Endothelial cell of umbilical vein (primary cell): ENCODE results near the gene DNAAF5. TPM values are rescaled to one million over a fixed set of nuclear protein-coding genes. Genes with fewer than 3 reads are reported as not detected.

Experiments used
- BruUV-seq: library from RNA; stranded (reverse); fragments of 400-500 nt; replicated peaks from 2 replicates; lab custom pipeline; 2021; lab: Mats Ljungman, UMichigan
- CTCF ChIA-PET: fragments of 300-600, 350-600 bp; sonication (Branson Sonifier 250); formaldehyde crosslinking; loops from one replicate; lab custom pipeline; 2021; ENCODE audit warnings: antibody characterized with exemption, inconsistent platforms; lab: Charles Lee
- POLR2A ChIA-PET: fragments of 300-600, 350-600 bp; sonication (Branson Sonifier 250); formaldehyde crosslinking; loops from one replicate; lab custom pipeline; 2021; ENCODE audit warnings: antibody characterized with exemption, inconsistent platforms; lab: Charles Lee
- DNase-seq: peaks from one replicate; pipeline ENCODE4 v3.0.0-alpha.2; 2011; ENCODE audit warnings: low read depth, low spot score
- FAIRE-seq: peaks from 2 replicates; lab custom pipeline; 2011; peaks lifted over from hg19 to GRCh38; lab: Jason Lieb, UNC
- H2AFZ ChIP-seq: 2 replicates; pipeline ENCODE4 v1.6.0; 2012; ENCODE audit warnings: low read depth, low read length, control low read depth, inconsistent platforms
- H3K27ac ChIP-seq: 2 replicates; pipeline ENCODE4 v1.5.1; 2011; ENCODE audit warnings: low read depth, mild to moderate bottlenecking, control low read depth, low read length, moderate library complexity; ENCODE audit not compliant: insufficient read depth
- H3K27me3 ChIP-seq, 2 experiments: 2 replicates each; pipeline versions ENCODE4 v1.6.0 to v1.6.1; 2011; ENCODE audit warnings: low read length in 2 of 2, mixed read lengths in 1 of 2; ENCODE audit not compliant: control insufficient read depth in 2 of 2, insufficient read depth in 2 of 2
- H3K36me3 ChIP-seq, 2 experiments: 2 replicates in 1 of 2; 3 replicates in 1 of 2; pipeline ENCODE4 v1.5.1; 2011; ENCODE audit warnings: low read length in 2 of 2, mild to moderate bottlenecking in 1 of 2, moderate library complexity in 1 of 2; ENCODE audit not compliant: control insufficient read depth in 2 of 2, insufficient read depth in 2 of 2; ENCODE audit errors: extremely low read depth in 1 of 2
- H3K4me1 ChIP-seq: 3 replicates; pipeline ENCODE4 v1.5.1; 2011; ENCODE audit warnings: mild to moderate bottlenecking, low read length; ENCODE audit not compliant: control insufficient read depth, insufficient read depth; ENCODE audit errors: extremely low read depth
- H3K4me2 ChIP-seq: 2 replicates; pipeline ENCODE4 v1.6.1; 2011; ENCODE audit warnings: low read length, control low read depth, mixed read lengths; ENCODE audit not compliant: insufficient read depth
- H3K4me3 ChIP-seq, 3 experiments: fragments of 200-600 bp in 1 of 3; sonication (generic), shearing (Covaris generic) in 1 of 3; replicated peaks in 1 of 3; 2 replicates each; pipeline ENCODE4 v1.5.1; 2011 to 2016; ENCODE audit warnings: control low read depth in 3 of 3, low read length in 3 of 3, mild to moderate bottlenecking in 2 of 3, inconsistent platforms in 1 of 3, low read depth in 1 of 3, moderate library complexity in 1 of 3; ENCODE audit not compliant: insufficient read depth in 1 of 3
- H3K79me2 ChIP-seq: 2 replicates; pipeline ENCODE4 v1.6.0; 2012; ENCODE audit warnings: low read length, inconsistent platforms; ENCODE audit not compliant: control insufficient read depth, insufficient read depth
- H3K9ac ChIP-seq: replicated peaks from 2 replicates; pipeline ENCODE3; 2011; ENCODE audit warnings: low read length, control low read depth; ENCODE audit not compliant: insufficient read depth; ENCODE audit errors: extremely low read depth
- H3K9me1 ChIP-seq: replicated peaks from 3 replicates; pipeline ENCODE4 v1.6.0; 2011; ENCODE audit warnings: mild to moderate bottlenecking, low read length; ENCODE audit not compliant: control insufficient read depth, insufficient read depth; ENCODE audit errors: extremely low read depth
- H3K9me3 ChIP-seq: replicated peaks from 2 replicates; pipeline ENCODE4 v1.5.1; 2012; ENCODE audit warnings: low read length, inconsistent platforms; ENCODE audit not compliant: control insufficient read depth, insufficient read depth
- H4K20me1 ChIP-seq: replicated peaks from 2 replicates; pipeline ENCODE3; 2011; ENCODE audit warnings: mild to moderate bottlenecking, low read length; ENCODE audit not compliant: control insufficient read depth, insufficient read depth; ENCODE audit errors: extremely low read depth
- EZH2 ChIP-seq: IDR thresholded peaks from 2 replicates; pipeline ENCODE4 v1.6.1; 2012; ENCODE audit warnings: borderline replicate concordance, low read depth, mild to moderate bottlenecking, moderate library complexity, low read length, inconsistent platforms; ENCODE audit not compliant: severe bottlenecking
- FOS ChIP-seq: IDR thresholded peaks from 2 replicates; pipeline ENCODE4 v1.6.1; 2011; ENCODE audit warnings: mild to moderate bottlenecking, low read length, moderate library complexity, borderline replicate concordance; ENCODE audit not compliant: insufficient read depth
- GATA2 ChIP-seq: IDR thresholded peaks from 2 replicates; pipeline ENCODE4 v1.7.0; 2011; ENCODE audit warnings: low read depth, mild to moderate bottlenecking, moderate library complexity, mixed read lengths, low read length; ENCODE audit not compliant: insufficient read length, insufficient read depth
- JUN ChIP-seq: IDR thresholded peaks from 2 replicates; pipeline ENCODE4 v1.6.1; 2011; ENCODE audit warnings: borderline replicate concordance, low read depth; ENCODE audit not compliant: insufficient read length, insufficient read depth
- MYC ChIP-seq: IDR thresholded peaks from one replicate; pipeline ENCODE4 v1.6.1; 2011; ENCODE audit warnings: mild to moderate bottlenecking, low read depth, low read length
- POLR2A ChIP-seq: IDR thresholded peaks from 2 replicates; pipeline ENCODE4 v1.6.1; 2012; ENCODE audit warnings: low read depth, mild to moderate bottlenecking, control low read depth, low read length
- POLR2AphosphoS5 ChIP-seq: IDR thresholded peaks from 2 replicates; pipeline ENCODE4 v1.6.1; 2012; ENCODE audit warnings: low read depth, mild to moderate bottlenecking, control low read depth, low read length, moderate library complexity; ENCODE audit not compliant: insufficient read depth
- dilution Hi-C: fragments of 300-500 bp; cut with MboI; formaldehyde crosslinking; loops from one replicate; pipeline ENCODE4 v1.15.0; 2019; ENCODE audit warnings: low sequenced_read_pairs; ENCODE audit not compliant: extremely low pct_ligation_motif_present
- intact Hi-C: fragments of 100-400 bp; cut with micrococcal nuclease; formaldehyde crosslinking; loops from one replicate; pipeline ENCODE4 v1.10.0; 2022
- polyA plus RNA-seq, 4 experiments: library from polyadenylated mRNA; depleted of rRNA in 3 of 4; stranded (reverse) in 3 of 4; unstranded in 1 of 4; fragments of >200 nt; gene quantifications; 2 replicates each; pipeline versions ENCODE4 v1.2.1 to v1.2.3, GENCODE V29; 2011 to 2012; ENCODE audit warnings: missing spikeins in 1 of 4
- total RNA-seq: library from RNA; stranded (reverse); gene quantifications from 2 replicates; pipeline ENCODE4 v1.2.3, GENCODE V29; 2021
- TF ChIP-seq, protein P1 (sequence below), 2 donors: IDR thresholded peaks; 1 replicate in 1 of 2; 2 replicates in 1 of 2; pipeline ENCODE4 v1.5.1; 2011; ENCODE audit warnings: low read length in 2 of 2, mild to moderate bottlenecking in 2 of 2, moderate library complexity in 2 of 2, control low read depth in 1 of 2, inconsistent platforms in 1 of 2, low read depth in 1 of 2; ENCODE audit not compliant: insufficient read depth in 1 of 2; ENCODE audit errors: extremely low read depth in 1 of 2
- TF ChIP-seq, protein P2 (sequence below): IDR thresholded peaks from 2 replicates; pipeline ENCODE4 v1.6.1; 2011; ENCODE audit not compliant: insufficient read depth, insufficient read length

The DNAAF5 gene
- total and polyA plus RNA-seq, 2 donors (not counting 3 experiments of a cell fraction or from before 2014, with no cell fraction given), result 49.3 to 65.5 TPM

DNA sequence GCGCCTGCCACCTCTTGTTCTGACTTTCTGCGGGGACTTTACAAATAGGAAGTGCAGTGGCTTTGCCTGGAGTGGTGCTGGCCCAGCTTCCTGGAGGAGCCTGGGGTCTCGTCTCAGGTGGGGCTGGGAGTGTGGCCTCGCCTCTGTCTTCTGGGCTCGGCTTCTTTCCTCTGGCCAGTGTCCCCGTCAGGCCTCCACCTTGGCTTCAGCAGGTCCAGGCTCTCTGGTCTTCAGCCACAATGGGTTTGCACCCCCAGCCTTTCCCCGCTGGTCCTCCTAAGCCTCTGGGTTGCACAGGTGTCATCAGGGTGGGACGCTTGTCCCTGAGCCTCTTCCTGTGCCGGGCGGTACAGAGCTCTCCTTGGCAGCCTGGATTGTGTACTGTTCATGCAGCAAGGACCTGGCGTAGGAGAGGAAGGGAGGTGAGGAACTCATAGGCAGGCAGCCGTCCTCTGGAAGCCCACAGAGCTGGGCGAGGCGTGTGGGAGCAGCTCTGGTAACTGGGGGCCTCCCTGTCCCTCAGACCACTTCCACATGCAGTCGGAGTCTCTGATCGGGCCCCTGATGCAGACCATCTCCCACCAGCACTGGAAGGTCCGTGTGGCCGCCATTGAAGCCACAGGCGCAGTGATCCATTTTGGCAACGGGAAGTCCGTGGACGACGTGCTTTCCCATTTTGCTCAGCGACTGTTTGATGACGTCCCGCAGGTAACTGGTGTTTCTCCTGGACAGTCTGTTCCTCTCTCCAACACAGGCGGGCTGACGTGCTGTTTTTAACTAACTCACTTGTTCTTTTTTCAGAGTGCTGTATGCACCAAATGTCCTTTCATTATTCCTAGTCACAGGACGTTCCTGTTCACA lies 2.9 kb downstream of the DNAAF5 start:
- Histone ChIP-seq H4K20me1 (no peaks in the 10 kb centered on the region), H3K36me3 (peaks cover 0 to 17% of the 10 kb centered on the region in 2 experiments), H3K79me2 (peaks cover 56% of the 10 kb centered on the region), H3K4me2 (no peak overlapping the region), H3K27ac (no peak overlapping the region), H3K9ac (no peak overlapping the region), H2AFZ (no peak overlapping the region), H3K27me3 (no peaks in the 10 kb centered on the region), H3K4me3 (no peak overlapping the region), H3K9me3 (peaks cover 4% of the 10 kb centered on the region), H3K9me1 (no peaks in the 10 kb centered on the region), H3K4me1 (peaks cover 15% of the 10 kb centered on the region)
- FAIRE-seq (no peak), DNase-seq (no peak)
- dilution Hi-C loops, result no loop called here
- TF ChIP-seq MYC (no peak), GATA2 (no peak), POLR2A (no peak), POLR2AphosphoS5 (no peak), EZH2 (no peak), JUN (no peak), FOS (no peak)
- TF ChIP-seq, protein P1, sequence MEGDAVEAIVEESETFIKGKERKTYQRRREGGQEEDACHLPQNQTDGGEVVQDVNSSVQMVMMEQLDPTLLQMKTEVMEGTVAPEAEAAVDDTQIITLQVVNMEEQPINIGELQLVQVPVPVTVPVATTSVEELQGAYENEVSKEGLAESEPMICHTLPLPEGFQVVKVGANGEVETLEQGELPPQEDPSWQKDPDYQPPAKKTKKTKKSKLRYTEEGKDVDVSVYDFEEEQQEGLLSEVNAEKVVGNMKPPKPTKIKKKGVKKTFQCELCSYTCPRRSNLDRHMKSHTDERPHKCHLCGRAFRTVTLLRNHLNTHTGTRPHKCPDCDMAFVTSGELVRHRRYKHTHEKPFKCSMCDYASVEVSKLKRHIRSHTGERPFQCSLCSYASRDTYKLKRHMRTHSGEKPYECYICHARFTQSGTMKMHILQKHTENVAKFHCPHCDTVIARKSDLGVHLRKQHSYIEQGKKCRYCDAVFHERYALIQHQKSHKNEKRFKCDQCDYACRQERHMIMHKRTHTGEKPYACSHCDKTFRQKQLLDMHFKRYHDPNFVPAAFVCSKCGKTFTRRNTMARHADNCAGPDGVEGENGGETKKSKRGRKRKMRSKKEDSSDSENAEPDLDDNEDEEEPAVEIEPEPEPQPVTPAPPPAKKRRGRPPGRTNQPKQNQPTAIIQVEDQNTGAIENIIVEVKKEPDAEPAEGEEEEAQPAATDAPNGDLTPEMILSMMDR (IDR thresholded peaks at IDR 0.05; ENCODE audit: extremely low read depth in 1 of 2, insufficient read depth in 1 of 2, low read depth in 1 of 2, low read length in 2 of 2), result no peak
- TF ChIP-seq, protein P2, sequence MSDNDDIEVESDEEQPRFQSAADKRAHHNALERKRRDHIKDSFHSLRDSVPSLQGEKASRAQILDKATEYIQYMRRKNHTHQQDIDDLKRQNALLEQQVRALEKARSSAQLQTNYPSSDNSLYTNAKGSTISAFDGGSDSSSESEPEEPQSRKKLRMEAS, result no peak
- BruUV-seq, result no TSS peak
- intact Hi-C loops, result loop anchor here (5.0 kb wide), 1 partner anchor 212 kb away; the partner anchor contains the start of gene PDGFA
- ChIA-PET CTCF (interaction anchor here (1.3 kb wide), 1 partner anchor 407 kb away, joined by 4 read pairs; no protein-coding TSS in a partner anchor), POLR2A (no interaction called here)
